ENCODE data around the gene GPR150. TPM values are rescaled to one million over a fixed set of nuclear protein-coding genes. Genes with fewer than 3 reads are reported as not detected.
A peak's percentile ranks its signal among the peaks of the same experiment; 100 is the strongest.

Gene GPR150
- total RNA-seq, 4 donors from 2014 or later = 0.42 to 1.1 (median 0.92) TPM; not detected in 1

DNA sequence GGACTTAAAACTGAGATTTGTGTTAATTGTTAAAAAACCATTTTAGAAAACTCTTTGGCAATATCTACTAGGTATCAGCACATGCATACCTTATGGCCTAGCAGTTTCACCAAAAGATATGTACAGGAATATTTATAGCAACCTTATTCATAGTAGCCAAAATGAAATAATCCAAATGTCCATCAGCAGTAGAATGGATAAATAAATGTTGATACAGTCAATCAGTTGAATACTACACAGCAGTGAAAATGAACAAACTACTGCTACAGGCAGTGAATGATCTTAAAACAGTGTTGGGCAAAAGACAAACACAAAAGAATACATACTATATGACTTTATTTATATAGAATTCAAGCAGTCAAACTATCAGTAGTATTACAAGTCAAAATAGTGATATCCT, 43.1 kb downstream of the GPR150 start:
- Histone ChIP-seq H3K27me3 (no peaks in the 10 kb centered on the region), H3K9me3 (no peaks in the 10 kb centered on the region), H3K4me1 (peaks cover 5 to 10% (median 8%) of the 10 kb centered on the region in 4 donors), H3K4me3 (no peak overlapping the region), H3K27ac (replicated peaks in 1 of 4) (no peak overlapping the region), H3K36me3 (no peaks in the 10 kb centered on the region)
- no peak for DNase-seq (ENCODE audit: extremely low spot score)
- intact Hi-C loops (cut with DNase I) = loop anchor here (5.0 to 10.0 kb wide), 2 partner anchors 109 to 302 kb away; partner anchors contain the start of gene ELL2
- TF ChIP-seq POLR2A (IDR thresholded peaks at IDR 0.05; ENCODE audit: low read depth) = no peak
- TF ChIP-seq, protein P1, sequence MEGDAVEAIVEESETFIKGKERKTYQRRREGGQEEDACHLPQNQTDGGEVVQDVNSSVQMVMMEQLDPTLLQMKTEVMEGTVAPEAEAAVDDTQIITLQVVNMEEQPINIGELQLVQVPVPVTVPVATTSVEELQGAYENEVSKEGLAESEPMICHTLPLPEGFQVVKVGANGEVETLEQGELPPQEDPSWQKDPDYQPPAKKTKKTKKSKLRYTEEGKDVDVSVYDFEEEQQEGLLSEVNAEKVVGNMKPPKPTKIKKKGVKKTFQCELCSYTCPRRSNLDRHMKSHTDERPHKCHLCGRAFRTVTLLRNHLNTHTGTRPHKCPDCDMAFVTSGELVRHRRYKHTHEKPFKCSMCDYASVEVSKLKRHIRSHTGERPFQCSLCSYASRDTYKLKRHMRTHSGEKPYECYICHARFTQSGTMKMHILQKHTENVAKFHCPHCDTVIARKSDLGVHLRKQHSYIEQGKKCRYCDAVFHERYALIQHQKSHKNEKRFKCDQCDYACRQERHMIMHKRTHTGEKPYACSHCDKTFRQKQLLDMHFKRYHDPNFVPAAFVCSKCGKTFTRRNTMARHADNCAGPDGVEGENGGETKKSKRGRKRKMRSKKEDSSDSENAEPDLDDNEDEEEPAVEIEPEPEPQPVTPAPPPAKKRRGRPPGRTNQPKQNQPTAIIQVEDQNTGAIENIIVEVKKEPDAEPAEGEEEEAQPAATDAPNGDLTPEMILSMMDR (IDR thresholded peaks at IDR 0.05) = no peak
- TF ChIP-seq EP300 (IDR thresholded peaks at IDR 0.05) = no peak
- no peak for TF ChIP-seq POLR2AphosphoS5 (IDR thresholded peaks at IDR 0.05)

DNA sequence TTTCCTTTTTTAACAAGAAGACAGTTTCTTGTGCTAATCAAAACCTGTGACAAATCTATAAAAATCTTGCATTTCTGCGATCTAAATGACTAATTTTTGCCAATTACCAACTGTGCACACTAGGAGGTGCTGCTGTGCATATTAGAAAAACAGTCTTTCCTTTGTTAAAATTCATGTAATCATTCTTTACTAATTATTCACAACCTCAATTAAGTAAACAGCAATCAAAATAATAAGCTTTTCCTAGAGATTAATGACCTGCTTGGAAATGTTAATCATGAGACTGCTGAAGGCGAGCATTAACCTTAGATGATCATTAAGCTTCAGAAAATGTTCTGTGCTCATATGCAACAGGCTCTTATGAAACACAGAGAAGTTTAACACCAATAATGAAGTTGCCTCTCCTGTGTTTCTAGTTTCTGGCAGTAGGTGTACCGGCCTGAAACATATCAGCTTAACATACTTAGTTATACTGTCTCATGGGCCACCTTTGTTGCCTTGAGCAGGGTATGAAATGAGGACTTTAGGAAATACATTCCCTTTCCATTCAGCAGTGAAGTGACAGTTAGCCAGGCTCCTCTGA, 44.4 kb downstream of the GPR150 start:
- intact Hi-C loops (cut with DNase I) = loop anchor here (5.0 to 10.0 kb wide), 2 partner anchors 108 to 301 kb away; partner anchors contain the start of gene ELL2
- peak overlapping the region; percentile 22 to 62 (median 52) for H3K27ac ChIP-seq (replicated peaks in 1 of 4)
- no peak for DNase-seq (ENCODE audit: extremely low spot score)

DNA sequence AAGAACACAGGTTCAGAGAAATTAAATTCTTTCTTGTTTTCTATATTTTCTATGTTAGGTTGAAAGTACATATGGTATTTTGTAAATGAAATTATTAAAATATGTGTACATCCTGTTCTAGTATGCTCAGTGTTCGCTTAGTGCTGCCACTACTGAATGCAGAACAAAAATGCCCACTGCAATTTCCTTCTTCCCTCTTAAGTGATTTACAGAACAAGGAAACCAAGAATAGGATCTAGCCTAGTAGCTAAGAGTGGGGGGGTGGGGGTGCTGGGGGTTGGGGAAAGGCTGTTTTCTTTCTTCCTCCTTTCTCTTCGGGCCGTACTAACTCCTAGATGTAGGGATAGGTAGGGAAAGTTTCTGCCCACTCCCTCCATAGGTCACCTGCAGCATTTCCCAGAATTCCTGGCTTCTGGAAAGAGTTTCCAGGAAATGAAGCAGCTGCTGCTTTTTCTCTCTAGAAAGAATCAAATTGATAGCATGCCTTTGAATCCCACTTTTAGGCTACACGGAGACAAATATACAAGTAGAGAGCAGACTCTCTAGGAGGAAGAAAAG, 47.3 kb downstream of the GPR150 start:
- Histone ChIP-seq H3K27ac (replicated peaks in 1 of 4) (no peak overlapping the region), H3K36me3 (no peaks in the 10 kb centered on the region), H3K4me3 (no peak overlapping the region), H3K27me3 (no peaks in the 10 kb centered on the region), H3K4me1 (peaks cover 21 to 35% (median 29%) of the 10 kb centered on the region in 4 donors), H3K9me3 (no peaks in the 10 kb centered on the region)
- DNase-seq (ENCODE audit: extremely low spot score) = no peak
- TF ChIP-seq POLR2AphosphoS5 (IDR thresholded peaks at IDR 0.05) (no peak), EP300 (IDR thresholded peaks at IDR 0.05) (no peak), POLR2A (IDR thresholded peaks at IDR 0.05; ENCODE audit: low read depth) (no peak)
- TF ChIP-seq, protein P1 (IDR thresholded peaks at IDR 0.05) = no peak
- WGBS = 78% methylated on average over 4 of the region's 4 CpGs
- intact Hi-C loops (cut with DNase I) = loop anchor here (2.0 to 10.0 kb wide), 3 partner anchors 64 to 298 kb away; partner anchors contain the start of genes ELL2 and RHOBTB3

More for the DNA sequence above, 44.4 kb downstream of the GPR150 start:
- no peaks in the 10 kb centered on the region for H3K36me3 ChIP-seq
- peak in 1 of 2 donors; percentile 14 for TF ChIP-seq POLR2AphosphoS5 (IDR thresholded peaks at IDR 0.05)
- TF ChIP-seq, protein P1 (IDR thresholded peaks at IDR 0.05) = peak; percentile 78 to 87 (median 79)
- TF ChIP-seq EP300 (IDR thresholded peaks at IDR 0.05) = no peak
- no peak for TF ChIP-seq POLR2A (IDR thresholded peaks at IDR 0.05; ENCODE audit: low read depth)
- no peaks in the 10 kb centered on the region for H3K9me3 ChIP-seq
- 3% methylated on average over 3 of the region's 3 CpGs for WGBS
- no peaks in the 10 kb centered on the region for H3K27me3 ChIP-seq
- peaks cover 9 to 17% (median 13%) of the 10 kb centered on the region in 4 donors for H3K4me1 ChIP-seq
- no peak overlapping the region for H3K4me3 ChIP-seq

DNA sequence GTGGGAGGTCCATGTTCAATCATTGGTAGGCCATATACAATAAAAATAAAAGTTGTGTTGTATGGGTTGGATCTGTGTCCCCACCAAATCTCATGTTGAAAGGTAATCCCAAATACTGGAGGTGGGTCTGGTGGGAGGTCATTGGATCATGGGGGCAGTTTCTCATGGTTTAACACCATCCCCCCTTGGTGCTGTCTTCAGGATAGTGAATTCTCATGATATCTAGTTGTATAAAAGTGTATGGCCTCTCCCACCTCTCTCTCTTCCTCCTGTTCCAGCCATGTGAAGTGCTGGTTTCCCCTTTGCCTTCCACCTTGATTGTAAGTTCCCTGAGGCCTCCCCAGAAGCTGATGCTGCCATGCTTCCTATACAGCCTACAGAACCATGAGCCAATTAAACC, 47.8 kb downstream of the GPR150 start:
- no peak for DNase-seq (ENCODE audit: extremely low spot score)
- Histone ChIP-seq H3K27me3 (no peaks in the 10 kb centered on the region), H3K9me3 (no peaks in the 10 kb centered on the region), H3K4me3 (no peak overlapping the region), H3K4me1 (peaks cover 21 to 40% (median 29%) of the 10 kb centered on the region in 4 donors), H3K27ac (replicated peaks in 1 of 4) (no peak overlapping the region), H3K36me3 (no peaks in the 10 kb centered on the region)
- TF ChIP-seq EP300 (IDR thresholded peaks at IDR 0.05) (no peak), POLR2A (IDR thresholded peaks at IDR 0.05; ENCODE audit: low read depth) (no peak), POLR2AphosphoS5 (IDR thresholded peaks at IDR 0.05) (no peak)
- TF ChIP-seq, protein P1 (IDR thresholded peaks at IDR 0.05) = no peak
- intact Hi-C loops (cut with DNase I) = loop anchor here (2.0 to 10.0 kb wide), 3 partner anchors 63 to 297 kb away; partner anchors contain the start of genes ELL2 and RHOBTB3

Measured in esophagus muscularis mucosa (tissue), 4 donors.